Right kidney (tissue), 1 donor: ENCODE results near the gene JAM2.
A peak's percentile ranks its signal among the peaks of the same experiment; 100 is the strongest.

Experiments used
- DNase-seq: peaks from one replicate; pipeline ENCODE4 v3.0.0-alpha.2; 2016

The JAM2 gene

DNA sequence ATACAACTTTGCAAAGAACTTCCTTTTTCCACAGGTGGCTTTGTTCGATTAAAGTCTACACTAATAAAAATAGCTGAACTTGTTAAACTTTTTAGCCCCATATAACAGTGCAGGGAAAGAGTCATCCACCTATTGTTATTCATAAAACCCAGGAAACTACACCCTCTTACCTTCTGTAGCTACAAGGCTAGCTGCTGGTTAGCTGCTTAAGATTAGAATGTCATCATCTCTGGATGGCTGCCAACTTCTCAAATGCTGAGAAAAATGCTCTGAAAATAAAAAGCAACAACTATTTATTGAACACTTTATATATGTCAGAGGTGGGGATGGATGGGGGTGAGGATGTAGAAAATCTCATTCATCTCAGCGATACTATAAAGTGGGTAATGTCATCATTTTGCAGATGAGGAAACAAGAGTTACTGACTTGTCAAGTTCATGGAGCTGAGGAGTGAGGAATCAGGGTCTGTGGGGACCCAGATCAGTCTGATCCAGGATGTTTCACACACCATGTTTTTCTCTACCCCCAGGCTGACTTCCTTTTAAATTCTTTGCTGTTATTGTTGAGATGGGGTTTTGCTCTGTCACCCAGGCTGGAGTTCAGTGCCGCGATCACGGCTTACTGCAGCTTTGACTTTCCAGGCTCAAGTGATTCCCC lies 78.6 kb downstream of the JAM2 start:
- DNase-seq, result no peak

DNA sequence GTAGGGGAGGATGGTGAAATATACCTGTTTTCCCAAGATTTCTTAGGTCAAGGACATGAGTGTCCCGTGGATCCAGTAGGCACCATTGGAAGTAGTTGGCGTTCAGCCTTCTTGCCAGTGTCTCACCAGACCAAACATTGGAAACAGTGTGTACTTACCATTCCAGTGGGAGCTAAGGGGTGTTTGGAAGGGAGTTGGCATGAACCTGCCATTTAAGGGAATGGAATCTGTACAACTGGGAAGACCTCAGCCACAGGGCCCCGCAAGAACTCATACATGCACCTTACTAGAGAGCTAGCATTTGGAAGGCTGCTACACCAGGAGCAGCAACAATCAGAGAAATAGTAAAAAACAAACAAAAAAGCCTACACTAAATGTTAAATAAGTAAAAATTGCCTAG lies 82.9 kb downstream of the JAM2 start:
- no peak for DNase-seq

DNA sequence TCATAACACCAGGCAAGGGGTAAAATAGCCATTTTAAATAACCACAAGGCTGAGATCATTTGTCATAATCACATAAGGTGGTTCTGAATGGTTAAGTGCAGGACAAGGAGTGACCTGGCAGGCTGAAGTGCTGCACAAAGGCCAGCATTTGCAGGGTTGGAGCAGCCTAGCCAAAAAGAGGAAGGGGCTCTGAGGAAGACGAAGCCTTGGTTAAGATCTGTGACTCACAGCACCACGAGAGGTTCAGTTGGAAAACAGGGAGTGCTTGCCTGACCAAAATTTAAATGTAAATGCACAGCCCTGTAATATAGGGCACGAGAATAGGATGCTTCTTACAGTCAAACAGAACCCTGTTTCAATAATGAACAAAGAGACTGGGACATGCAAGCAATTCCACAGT lies 83.6 kb downstream of the JAM2 start:
- DNase-seq, result no peak

DNA sequence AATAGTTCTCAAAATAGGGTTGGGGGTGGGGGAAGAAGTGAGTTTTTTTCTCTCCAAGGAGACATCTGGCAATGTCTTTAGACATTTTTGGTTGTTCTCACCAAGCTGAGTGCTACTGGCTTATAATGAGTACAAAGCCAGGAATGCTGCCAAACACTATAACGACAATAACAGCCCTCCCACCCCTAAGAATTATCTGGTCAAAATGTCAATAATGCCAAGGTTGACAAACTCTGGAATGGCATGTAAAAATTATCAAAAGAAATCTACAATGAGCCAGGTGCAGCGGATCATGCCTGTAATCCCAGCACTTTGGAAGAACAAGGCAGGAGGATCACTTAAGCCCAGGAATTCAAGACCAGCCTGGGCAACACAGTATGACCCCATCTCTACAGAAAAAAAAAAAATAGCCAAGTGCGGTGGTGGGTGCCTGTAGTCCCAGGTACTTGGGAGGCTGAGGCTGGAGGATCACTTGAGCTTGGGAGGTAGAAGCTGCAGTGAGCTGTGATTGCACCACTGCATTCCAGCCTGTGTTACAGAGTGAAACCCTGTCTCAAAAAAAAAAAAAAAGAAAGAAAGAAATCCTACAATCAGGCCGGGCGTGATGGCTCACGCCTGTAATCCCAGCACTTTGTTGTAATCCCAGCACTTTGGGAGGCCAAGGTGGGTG lies 93.2 kb downstream of the JAM2 start:
- DNase-seq, result no peak

DNA sequence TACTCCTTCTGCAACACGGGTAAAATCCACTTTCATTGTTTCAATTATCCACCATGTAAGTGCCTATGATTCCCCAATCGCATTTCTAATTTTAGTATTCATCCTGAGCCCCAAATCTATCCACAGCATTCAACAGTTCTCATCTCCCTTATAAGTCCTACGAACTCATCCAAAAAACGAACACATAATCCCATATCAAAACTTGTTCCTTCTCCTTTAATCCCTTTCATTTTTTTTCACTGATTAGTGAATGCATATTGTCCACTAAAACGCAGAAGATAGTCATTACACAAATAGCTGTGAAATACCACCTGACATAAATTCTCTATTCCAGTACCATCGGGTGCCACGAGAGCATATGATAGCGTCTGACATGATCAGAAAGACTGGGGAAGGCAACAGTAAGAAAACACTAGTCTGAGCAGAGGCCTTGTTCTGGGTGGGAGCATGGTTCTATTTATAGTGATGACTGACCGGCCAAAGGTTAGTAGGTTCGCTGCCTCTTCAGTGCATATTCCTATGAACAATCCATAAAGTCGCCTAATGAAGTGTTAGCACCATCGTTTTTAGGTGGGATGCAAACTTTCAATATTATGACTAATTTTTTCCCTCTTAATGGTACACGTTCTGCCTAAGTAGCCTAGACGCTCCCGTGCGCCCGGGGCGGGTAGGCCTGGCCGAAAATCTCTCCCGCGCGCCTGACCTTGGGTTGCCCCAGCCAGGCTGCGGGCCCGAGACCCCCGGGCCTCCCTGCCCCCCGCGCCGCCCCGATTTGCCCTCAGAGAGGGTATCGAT lies 95.0 kb downstream of the JAM2 start:
- no peak for DNase-seq

DNA sequence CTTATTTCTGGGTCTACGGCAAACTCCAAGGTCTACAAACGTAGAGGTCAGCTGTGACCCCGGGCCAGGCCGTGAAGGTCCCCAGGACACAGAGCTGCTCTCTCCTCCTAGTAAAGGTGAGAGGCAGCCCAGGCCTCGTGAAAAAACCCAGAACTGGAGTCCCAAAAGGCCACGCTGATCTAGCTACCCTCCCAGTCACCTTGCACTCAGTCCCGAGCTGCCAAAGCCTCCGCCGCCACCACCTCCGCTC lies 95.5 kb downstream of the JAM2 start:
- DNase-seq, result no peak

DNA sequence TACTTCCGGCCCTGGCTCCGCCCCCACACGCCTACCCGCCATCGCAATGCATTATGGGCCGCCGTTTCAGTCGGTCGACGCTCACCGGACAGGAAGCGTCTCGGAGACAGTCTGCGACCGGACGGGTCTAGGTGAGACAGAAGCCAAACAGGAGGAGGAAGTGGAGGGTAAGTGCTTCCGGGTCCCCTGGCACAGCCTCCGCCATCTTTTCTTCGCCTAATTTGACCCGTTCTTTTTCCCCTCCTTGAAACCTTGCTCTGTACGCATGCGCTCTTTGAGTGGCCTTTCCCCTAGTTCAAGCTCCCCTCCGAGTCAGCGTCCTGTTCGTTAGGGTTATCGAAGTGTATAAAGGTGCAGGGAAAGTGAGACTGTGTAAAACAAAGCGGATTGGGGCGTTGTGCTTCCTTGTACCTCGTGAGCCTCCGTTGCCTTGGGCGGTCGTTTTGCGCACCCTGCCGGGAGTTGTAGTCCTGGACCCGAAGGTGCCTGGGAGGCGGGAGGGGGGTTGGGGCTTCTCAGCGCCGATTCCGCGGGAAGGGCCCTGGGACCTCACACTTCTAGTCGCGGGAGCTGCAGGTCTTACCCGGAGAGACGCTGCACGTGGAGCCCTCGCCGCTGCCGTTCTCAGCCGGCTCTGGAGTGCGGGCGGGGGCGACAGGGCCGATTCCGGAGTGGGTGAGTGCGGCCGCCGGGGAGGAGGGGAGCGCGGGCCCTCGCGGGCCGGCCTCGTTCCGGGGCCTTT lies 96.0 kb downstream of the JAM2 start, which contains the start of the genes ATP5PF and GABPA:
Gene ATP5PF (minus strand): TSS at position 1 of the 742 bp plus-strand sequence. CDS start 5,110 bp downstream, outside the sequence.
Gene GABPA (plus strand): TSS at position 69 of the 742 bp plus-strand sequence. CDS start 6,627 bp downstream, outside the sequence.
- peak; percentile 98 for DNase-seq

DNA sequence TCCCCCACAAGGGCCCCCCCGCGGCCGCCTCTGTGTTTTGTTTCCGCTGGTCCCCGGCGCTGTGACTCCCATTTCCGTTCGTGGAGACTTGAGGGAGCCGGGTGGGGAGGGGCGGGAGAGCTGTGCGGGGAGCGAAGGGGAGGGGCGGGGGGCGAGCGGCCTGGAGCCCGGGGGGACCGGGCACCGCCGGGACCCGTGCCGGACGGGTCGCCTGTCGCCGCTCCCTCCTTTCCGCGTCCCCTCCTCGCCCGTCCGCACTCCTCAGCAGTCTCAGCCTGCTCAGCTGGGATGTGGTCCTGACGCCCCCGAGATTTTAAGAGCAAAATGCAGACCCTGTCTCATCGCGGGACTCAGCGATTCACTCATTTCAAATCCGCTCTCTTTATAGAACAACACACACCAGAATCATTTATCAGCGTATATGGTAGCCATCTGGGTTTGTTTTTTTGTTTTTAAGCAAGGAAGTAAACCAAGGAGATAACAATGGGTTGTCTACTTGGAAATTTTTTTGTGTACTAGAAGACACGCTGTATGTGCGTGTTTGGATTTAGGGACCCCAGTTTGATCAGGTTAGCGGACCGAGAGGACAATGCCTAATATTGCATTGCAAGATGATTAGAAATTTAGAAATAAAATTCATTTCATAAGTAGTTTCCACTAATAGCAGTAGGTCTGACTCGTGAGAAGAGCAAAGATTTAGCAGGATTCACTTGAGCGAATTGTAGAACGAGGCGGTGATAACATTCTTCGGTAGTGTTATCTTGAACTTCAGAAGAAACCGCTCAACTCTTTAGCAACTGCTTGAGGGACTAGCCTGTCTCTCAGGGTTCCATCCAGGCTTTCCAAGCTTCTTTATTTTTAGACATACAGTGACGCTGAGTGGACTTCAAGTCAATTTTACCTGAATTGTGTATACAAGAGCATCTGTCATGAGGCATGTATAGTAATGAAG lies 96.9 kb downstream of the JAM2 start:
- peak; percentile 81 for DNase-seq

DNA sequence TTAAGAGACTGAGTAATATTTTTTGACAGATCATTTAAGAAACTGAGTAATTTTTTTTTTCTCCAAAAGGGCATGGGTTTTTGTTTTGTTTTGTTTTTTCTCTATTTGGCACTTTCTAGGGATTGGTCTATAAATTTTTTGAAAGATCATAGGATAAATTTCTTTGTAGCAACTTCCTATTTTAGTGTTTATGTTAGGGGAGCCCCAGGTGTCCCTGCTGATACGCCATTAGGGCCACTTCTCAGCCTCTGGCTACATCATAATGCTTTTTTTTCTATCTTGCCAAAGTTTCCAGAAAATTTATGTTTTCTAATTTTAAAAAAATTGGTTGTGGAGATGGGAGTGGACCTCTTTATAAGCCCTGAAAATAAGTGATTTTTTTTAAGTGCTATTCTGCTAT lies 98.4 kb downstream of the JAM2 start:
- no peak for DNase-seq

DNA sequence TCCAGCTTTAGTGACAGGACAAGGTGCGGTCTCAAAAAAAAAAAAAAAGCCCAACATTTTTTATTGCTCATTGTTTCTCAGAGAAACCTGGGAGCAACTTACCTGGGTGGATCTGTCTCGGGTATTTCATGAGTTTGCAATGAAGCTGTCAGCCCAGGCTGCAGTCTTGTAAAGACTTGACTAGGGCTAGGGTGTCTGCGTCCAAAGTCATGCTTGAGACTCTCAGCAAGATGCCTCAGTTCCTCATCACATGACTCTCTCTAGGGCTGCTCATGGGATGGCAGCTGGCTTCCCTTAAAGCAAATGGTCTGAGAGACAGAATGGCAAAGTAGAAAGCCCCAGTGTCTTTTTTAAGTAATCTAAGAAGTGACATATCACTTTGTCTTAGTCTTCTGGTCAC lies 103.8 kb downstream of the JAM2 start:
- DNase-seq, result no peak

DNA sequence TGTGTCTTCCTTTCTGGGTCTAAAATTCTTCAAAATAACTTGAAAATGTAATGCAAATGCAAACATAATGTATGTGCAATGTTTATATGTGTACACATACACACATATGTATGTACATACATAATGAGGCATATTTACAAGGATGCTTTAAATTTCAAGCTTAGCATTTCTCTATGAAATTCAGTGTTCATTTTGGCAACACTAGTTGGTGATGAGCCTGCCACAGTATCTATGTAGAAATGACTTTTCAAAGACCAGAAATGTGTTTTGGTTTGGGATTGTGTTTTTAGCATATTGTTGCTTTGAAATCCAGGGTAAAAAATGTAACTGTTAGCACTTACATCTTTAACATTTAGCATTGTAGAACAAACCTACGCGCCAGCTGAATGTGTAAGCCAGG lies 105.8 kb downstream of the JAM2 start:
- no peak for DNase-seq

DNA sequence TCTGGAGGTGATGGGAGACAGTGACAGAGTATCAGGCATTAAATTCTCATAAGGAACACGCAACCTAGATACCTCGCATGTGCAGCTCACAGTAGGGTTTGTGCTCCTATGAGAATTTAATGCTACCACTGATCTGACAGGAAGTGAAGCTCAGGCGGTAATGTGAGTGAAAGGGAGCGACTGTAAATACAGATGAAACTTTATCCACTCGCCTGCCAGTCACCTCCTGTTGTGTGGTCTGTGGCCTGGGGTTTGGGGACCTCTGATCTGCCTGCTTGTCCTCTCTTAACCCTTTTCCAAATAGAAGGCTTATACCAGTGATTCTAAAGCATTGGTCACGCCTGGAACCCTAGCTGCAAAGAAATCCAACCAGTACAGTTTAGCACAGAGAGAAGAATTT lies 111.0 kb downstream of the JAM2 start:
- no peak for DNase-seq

DNA sequence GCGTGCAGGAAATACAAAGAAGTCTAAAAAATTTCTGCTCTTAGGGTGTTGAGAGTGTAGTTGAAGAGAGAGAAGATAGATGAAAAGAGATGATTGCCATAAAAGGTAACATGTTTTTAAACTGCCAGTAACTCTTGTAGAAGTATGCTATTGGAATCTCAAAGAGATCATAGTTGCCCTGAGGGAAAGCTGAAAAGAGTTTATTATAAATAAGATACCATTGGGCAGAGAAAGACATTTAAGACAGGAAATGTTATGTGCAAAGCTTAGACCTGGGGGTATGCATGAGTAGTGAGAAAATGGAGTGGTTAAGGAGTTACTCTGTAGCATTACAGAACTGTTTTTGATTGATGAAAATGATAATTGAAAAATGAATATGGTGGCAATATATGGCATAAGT lies 113.4 kb downstream of the JAM2 start:
- DNase-seq, result no peak

DNA sequence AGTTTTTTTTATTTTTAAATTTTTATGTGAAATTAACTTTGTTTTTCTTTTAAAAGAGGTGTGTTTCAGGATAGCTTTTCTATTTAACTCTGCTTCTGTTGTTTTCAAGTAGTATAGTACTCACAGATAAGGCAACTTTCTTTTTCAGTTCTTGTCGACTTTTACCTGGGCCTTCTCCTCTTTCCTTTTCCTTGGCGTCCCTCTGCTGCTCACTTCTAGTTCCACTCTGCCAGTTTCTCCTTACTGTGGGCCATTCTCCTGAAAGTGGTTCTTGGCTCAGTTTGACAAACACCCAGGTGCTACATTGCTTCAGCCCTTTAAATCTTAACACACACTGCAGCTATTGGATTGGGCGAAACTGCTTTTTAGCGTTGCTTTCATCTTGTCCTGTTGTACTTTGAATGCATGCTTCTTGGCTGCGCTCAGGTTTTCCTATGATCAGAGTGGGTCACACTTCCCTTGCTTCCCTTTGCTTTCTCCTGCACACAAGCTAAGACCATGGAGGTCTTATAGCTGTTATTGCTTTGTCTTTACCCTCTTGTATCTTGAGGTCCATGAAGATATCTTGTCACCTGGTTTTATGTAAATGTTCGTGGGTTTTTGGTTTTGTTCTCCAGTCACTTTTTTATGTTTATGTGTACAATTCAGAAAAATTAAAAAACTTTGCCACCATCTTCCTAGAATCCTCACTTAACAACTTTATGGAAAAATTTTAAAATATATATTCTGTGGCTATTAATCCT lies 117.3 kb downstream of the JAM2 start:
- no peak for DNase-seq

DNA sequence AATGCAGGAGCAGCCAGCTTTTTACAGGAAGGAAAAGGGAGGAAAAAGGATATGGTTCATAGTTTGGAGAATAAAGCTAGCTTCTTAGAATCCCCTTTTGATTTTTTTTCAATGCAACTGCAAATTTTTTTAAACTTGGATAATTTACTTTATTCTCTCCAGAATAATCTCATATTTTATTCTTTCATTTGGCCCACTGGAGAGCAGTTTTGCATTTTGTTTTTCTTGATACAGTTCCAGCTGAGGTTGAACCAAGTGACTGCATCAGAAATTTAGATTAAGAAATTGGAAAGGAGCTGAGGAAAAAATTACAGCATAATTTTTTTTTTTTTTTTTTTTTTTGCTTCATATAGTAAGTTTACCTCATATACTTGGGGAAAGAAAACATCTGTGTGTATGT lies 118.5 kb downstream of the JAM2 start:
- no peak for DNase-seq

DNA sequence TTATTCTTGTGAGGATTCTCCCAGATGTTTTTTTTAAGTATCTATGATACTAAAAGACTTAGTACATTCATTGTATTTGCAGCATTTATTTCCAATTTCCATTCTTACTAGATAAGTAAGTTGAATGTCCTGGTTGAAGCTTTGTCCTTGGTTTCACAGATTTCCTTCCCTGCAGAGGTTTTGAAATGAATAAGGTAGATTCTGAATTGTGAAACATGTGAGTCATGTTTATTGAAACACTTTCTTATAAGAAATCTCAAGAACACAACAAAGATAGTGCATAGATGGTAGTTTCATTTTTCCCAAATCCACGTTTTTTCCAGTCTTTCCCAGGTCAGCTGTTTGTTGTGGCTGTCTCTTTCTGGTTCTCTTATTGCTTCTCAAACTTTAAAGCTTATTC lies 120.5 kb downstream of the JAM2 start:
- no peak for DNase-seq

DNA sequence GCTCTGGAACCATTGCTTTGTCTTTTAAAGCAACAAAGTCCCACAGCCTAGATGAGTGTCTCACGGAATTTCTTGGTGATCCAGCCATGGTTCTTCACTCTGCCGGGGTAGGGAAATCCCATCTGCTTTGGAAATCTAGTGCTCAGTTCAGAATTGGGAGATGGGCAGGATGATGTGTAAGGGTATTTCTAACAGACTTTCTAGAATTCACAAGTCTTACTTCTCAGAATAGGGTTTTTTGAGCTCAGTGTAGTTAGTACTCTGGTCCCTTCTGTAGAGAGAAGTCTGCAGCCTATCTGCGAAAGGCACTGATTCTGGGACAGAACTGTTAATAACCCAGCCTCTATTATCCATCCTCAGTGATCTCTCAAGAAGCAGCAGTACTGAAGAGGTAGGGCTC lies 121.0 kb downstream of the JAM2 start:
- no peak for DNase-seq

DNA sequence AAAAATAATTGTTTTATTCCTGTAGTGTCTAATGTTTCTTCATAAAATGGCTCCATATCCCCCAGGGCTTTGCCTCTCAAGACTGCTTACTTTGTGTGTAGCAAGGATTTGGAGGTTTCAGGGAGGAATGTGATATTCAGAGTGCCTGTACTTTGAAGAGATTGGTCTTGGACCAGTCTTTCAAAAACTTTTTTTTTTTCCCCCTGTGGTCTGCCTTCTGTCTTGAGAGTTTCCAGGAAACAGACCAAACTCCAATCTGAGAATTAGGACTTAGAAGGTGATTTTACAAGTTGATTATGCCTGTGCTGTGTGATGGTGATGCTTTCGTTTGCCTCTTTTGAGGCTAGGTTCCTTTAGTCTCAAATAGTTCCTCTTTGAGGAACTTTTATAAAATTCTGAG lies 121.6 kb downstream of the JAM2 start:
- DNase-seq, result no peak

DNA sequence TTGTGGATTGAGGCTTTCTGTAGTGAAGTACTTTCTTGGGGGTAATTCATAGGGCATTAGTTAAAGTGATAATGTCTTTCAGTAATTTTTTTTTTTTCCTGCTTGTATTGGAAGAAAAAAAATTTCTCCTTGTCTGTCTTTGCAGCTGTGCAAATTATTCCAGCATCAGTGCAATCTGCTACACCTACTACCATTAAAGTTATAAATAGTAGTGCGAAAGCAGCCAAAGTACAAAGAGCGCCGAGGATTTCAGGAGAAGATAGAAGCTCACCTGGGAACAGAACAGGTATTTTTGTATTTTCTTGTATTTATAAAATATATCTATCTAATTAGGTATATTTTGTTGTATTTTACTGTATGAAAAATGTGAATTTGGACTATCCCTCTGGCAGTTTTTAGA lies 125.0 kb downstream of the JAM2 start:
- no peak for DNase-seq
